Stomach (tissue), 4 donors: ENCODE measurements around the gene UBAC2.

Source experiments
- EP300 ChIP-seq: sonication (generic); formaldehyde crosslinking; IDR thresholded peaks from one replicate; pipeline ENCODE4 v1.6.1; 2017; ENCODE audit warnings: antibody characterized with exemption
- POLR2A ChIP-seq, 4 donors: fragments of 450-650 bp; IDR thresholded peaks; one replicate each; pipeline ENCODE4 v1.6.1; 2016; ENCODE audit warnings: antibody characterized with exemption in 4 of 4, control low read depth in 2 of 4, mild to moderate bottlenecking in 1 of 4, moderate library complexity in 1 of 4
- POLR2AphosphoS5 ChIP-seq, 3 donors: sonication (generic); formaldehyde crosslinking; IDR thresholded peaks; one replicate each; pipeline ENCODE4 v1.6.1; 2016; ENCODE audit warnings: antibody characterized with exemption in 3 of 3
- TF ChIP-seq, protein P1 (sequence below), 7 experiments: fragments of 450-650 bp in 4 of 7; fragments of 200-600 bp in 3 of 7; sonication (generic) in 3 of 7; IDR thresholded peaks; one replicate each; pipeline ENCODE4 v1.5.1; 2016 to 2019; ENCODE audit warnings: antibody characterized with exemption in 7 of 7, control low read depth in 2 of 7, mild to moderate bottlenecking in 1 of 7

DNA sequence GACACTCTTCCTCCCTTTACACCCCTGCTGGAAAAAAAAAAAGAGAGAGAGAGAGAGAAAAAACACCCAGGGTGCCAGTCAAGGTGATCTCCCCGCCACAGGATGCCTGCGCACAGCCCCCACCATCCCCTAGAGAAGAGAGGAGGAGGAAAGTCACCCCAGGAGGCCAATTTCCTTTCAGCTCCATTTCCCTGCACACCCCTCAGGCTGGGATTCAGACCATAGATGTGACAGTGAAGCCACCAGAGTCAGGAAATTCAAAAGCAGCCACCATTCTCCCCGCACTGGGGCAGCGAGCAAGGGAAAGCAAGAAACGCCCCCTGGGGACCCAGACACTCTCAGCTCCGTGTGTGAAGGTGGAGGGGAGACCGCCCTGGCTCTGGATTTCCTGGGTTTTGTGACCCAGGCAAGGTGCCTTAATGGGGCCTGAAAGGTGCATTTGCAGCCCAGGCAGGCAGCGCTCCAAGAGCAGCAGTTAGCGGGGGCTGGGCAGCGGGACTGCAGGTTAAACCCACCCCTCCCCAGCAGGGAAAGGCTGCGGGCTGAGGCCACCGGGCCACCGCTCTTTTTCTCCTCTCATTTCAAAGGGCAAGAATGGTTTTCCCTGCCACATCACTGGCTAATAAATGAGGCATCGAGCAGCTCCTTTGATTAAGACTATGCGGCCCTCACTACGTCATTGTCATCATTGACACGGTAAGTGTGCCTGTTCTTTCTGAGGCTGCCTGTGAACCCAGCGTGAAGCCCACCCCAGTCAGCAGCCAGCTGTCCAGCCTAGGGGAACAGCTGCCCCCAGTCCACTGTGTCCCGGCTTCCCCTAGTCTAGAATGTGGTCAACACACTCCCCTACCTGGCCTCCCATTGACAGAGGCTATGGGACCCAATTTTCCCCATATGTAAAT lies 216.8 kb downstream of the UBAC2 start:
- TF ChIP-seq, protein P1, sequence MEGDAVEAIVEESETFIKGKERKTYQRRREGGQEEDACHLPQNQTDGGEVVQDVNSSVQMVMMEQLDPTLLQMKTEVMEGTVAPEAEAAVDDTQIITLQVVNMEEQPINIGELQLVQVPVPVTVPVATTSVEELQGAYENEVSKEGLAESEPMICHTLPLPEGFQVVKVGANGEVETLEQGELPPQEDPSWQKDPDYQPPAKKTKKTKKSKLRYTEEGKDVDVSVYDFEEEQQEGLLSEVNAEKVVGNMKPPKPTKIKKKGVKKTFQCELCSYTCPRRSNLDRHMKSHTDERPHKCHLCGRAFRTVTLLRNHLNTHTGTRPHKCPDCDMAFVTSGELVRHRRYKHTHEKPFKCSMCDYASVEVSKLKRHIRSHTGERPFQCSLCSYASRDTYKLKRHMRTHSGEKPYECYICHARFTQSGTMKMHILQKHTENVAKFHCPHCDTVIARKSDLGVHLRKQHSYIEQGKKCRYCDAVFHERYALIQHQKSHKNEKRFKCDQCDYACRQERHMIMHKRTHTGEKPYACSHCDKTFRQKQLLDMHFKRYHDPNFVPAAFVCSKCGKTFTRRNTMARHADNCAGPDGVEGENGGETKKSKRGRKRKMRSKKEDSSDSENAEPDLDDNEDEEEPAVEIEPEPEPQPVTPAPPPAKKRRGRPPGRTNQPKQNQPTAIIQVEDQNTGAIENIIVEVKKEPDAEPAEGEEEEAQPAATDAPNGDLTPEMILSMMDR (IDR thresholded peaks at IDR 0.05), result no peak
- TF ChIP-seq EP300, result no peak
- no peak for TF ChIP-seq POLR2AphosphoS5 (IDR thresholded peaks at IDR 0.05)
- TF ChIP-seq POLR2A (IDR thresholded peaks at IDR 0.05), result no peak
